Measurements from ENCODE around the gene ATOSA. TPM values are rescaled to one million over a fixed set of nuclear protein-coding genes. Genes with fewer than 3 reads are reported as not detected.

ATOSA gene
- total and polyA plus RNA-seq, 2 of the 8 experiments (the other 6 are each of a cell fraction or from before 2014, with no cell fraction given): 4.6 to 7.9 TPM

GRCh38 chr15:52636459-52636858, 42.7 kb downstream of the ATOSA start:
- ChIA-PET POLR2A (ENCODE audit: partially characterized antibody) (no interaction called here), CTCF (ENCODE audit: partially characterized antibody) (no interaction called here)
- no peak overlapping the region for H3K18ac ChIP-seq (ENCODE audit: extremely low read depth, low read length)
- no peak overlapping the region for H3K56ac ChIP-seq (replicated peaks; ENCODE audit: insufficient read length, low read depth, low read length)
- H2AFZ ChIP-seq (ENCODE audit: low read length): no peak overlapping the region
- DNase-seq (ENCODE audit: low read depth in 1 of 2, low spot score in 2 of 2) (no peak), FAIRE-seq (no peak)
- H3K79me2 ChIP-seq (ENCODE audit: control insufficient read depth in 1 of 2, insufficient read depth in 2 of 2, low read length in 2 of 2): no peaks in the 10 kb centered on the region
- no peak overlapping the region for H4K8ac ChIP-seq (ENCODE audit: extremely low read depth, insufficient read depth, low read length)
- H3K79me1 ChIP-seq (ENCODE audit: low read depth, low read length): no peaks in the 10 kb centered on the region
- no peak overlapping the region for H3K9ac ChIP-seq (replicated peaks in 1 of 4; ENCODE audit: extremely low read depth in 1 of 4, low read depth in 3 of 4, low read length in 3 of 4)
- no peaks in the 10 kb centered on the region for H3K27me3 ChIP-seq (replicated peaks in 1 of 4; ENCODE audit: control insufficient read depth in 3 of 4, extremely low read depth in 1 of 4, insufficient read depth in 3 of 4, low read length in 3 of 4)
- no peaks in the 10 kb centered on the region for H3K4me1 ChIP-seq (replicated peaks in 1 of 4; ENCODE audit: control insufficient read depth in 3 of 4, insufficient read depth in 4 of 4, low read length in 3 of 4)
- TF ChIP-seq PHF8 (conservative IDR thresholded peaks at IDR 0.05; ENCODE audit: low read depth, low read length) (no peak), MAFK (IDR thresholded peaks at IDR 0.05; ENCODE audit: low read depth, low read length) (no peak), KDM4A (IDR thresholded peaks at IDR 0.05; ENCODE audit: low read depth, low read length, severe bottlenecking) (no peak), ZNF274 (IDR thresholded peaks at IDR 0.05; ENCODE audit: borderline replicate concordance, extremely low read depth, low read length) (no peak), EGR1 (IDR thresholded peaks at IDR 0.05; ENCODE audit: borderline replicate concordance, low read depth, low read length) (no peak), JUN (IDR thresholded peaks at IDR 0.05; ENCODE audit: low read depth, low read length) (no peak), NRF1 (IDR thresholded peaks at IDR 0.05; ENCODE audit: low read depth, low read length) (no peak), CEBPB (IDR thresholded peaks at IDR 0.05; ENCODE audit: low read depth, low read length) (no peak)
- no peak overlapping the region for H3K14ac ChIP-seq (ENCODE audit: insufficient read length)
- no peak overlapping the region for H3K23ac ChIP-seq (ENCODE audit: insufficient read length)
- no peak overlapping the region for H4K5ac ChIP-seq (ENCODE audit: insufficient read length, low read depth, low read length)
- no peaks in the 10 kb centered on the region for H4K20me1 ChIP-seq (replicated peaks in 1 of 2; ENCODE audit: control insufficient read depth in 1 of 2, insufficient read depth in 2 of 2, low read length in 2 of 2)
- no peak overlapping the region for H3K4ac ChIP-seq (replicated peaks; ENCODE audit: insufficient read length, low read depth, low read length)
- H2BK5ac ChIP-seq (ENCODE audit: low read depth, low read length): no peak overlapping the region
- H2BK12ac ChIP-seq (ENCODE audit: low read depth, low read length): no peak overlapping the region
- H4K91ac ChIP-seq (replicated peaks; ENCODE audit: insufficient read length, low read length): no peak overlapping the region
- no peaks in the 10 kb centered on the region for H3K9me3 ChIP-seq (ENCODE audit: insufficient read depth in 2 of 2, low read depth in 1 of 2, low read length in 1 of 2)
- H3K4me3 ChIP-seq (ENCODE audit: extremely low read depth in 1 of 4, insufficient read depth in 2 of 4, low read depth in 3 of 4, low read length in 4 of 4): no peak overlapping the region
- whole genome bisulfite sequencing, 2 experiments (ENCODE audit: extremely low coverage in 1 of 2, insufficient coverage in 1 of 2, insufficient read length in 1 of 2, insufficient replicate concordance in 2 of 2, low coverage in 1 of 2, low lambda C conversion rate in 2 of 2, missing lambda C conversion rate in 1 of 2): 92% methylated on average over 2 of the region's 2 CpGs; no CpG with 5 or more reads in 1 of the 2 experiments
- no peak overlapping the region for H3K27ac ChIP-seq (ENCODE audit: low read depth, low read length)
- H2BK120ac ChIP-seq (replicated peaks; ENCODE audit: low read depth, low read length): no peak overlapping the region
- no peaks in the 10 kb centered on the region for H3K23me2 ChIP-seq (ENCODE audit: low read depth, low read length)
- no peaks in the 10 kb centered on the region for H3K36me3 ChIP-seq (ENCODE audit: control insufficient read depth in 2 of 4, insufficient read depth in 4 of 4, low read length in 3 of 4)
- H2AK5ac ChIP-seq (ENCODE audit: low read depth, low read length): no peak overlapping the region
- no peak overlapping the region for H2BK15ac ChIP-seq (ENCODE audit: low read length)
- H3K4me2 ChIP-seq (ENCODE audit: insufficient read depth in 1 of 2, low read depth in 2 of 2, low read length in 2 of 2): no peak overlapping the region
- H2BK20ac ChIP-seq (ENCODE audit: low read length): no peak overlapping the region

Data from H1 (cell line).